Measurements from ENCODE around the gene MAP7D3.

GRCh38 chrX:136275553-136275952 lies 24.4 kb upstream of the MAP7D3 start:
- TF ChIP-seq, protein P1, sequence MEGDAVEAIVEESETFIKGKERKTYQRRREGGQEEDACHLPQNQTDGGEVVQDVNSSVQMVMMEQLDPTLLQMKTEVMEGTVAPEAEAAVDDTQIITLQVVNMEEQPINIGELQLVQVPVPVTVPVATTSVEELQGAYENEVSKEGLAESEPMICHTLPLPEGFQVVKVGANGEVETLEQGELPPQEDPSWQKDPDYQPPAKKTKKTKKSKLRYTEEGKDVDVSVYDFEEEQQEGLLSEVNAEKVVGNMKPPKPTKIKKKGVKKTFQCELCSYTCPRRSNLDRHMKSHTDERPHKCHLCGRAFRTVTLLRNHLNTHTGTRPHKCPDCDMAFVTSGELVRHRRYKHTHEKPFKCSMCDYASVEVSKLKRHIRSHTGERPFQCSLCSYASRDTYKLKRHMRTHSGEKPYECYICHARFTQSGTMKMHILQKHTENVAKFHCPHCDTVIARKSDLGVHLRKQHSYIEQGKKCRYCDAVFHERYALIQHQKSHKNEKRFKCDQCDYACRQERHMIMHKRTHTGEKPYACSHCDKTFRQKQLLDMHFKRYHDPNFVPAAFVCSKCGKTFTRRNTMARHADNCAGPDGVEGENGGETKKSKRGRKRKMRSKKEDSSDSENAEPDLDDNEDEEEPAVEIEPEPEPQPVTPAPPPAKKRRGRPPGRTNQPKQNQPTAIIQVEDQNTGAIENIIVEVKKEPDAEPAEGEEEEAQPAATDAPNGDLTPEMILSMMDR (conservative IDR thresholded peaks at IDR 0.05; ENCODE audit: low read depth, low read length), result no peak
- TF ChIP-seq MAZ (IDR thresholded peaks at IDR 0.05; ENCODE audit: borderline replicate concordance, low read depth, low read length) (no peak), RAD21 (IDR thresholded peaks at IDR 0.05; ENCODE audit: low read length) (no peak), POLR2A (IDR thresholded peaks at IDR 0.05; ENCODE audit: low read depth, low read length) (no peak), BHLHE40 (IDR thresholded peaks at IDR 0.05; ENCODE audit: low read depth, low read length) (no peak), RFX5 (IDR thresholded peaks at IDR 0.05; ENCODE audit: low read depth, low read length) (no peak), RCOR1 (IDR thresholded peaks at IDR 0.05; ENCODE audit: insufficient replicate concordance, low read length) (no peak), SMC3 (IDR thresholded peaks at IDR 0.05; ENCODE audit: low read depth, low read length) (no peak), CEBPB (IDR thresholded peaks at IDR 0.05; ENCODE audit: low read depth, low read length) (no peak)
